GM19324 (cell line): ENCODE data around the gene HAX1.
"Not testable (repeated sequence)": the region's sequence is repeated elsewhere in the genome, so short reads cannot be mapped to it uniquely, and the experiment has no call there.

ENCODE experiments used
- ATAC-seq: cut with Tn5 transposase; IDR thresholded peaks from one replicate; pipeline ENCODE4 v1.9.1; 2021; ENCODE audit warnings: mild to moderate bottlenecking, moderate library complexity; ENCODE audit not compliant: unreplicated experiment, low FRiP score

Gene HAX1

DNA sequence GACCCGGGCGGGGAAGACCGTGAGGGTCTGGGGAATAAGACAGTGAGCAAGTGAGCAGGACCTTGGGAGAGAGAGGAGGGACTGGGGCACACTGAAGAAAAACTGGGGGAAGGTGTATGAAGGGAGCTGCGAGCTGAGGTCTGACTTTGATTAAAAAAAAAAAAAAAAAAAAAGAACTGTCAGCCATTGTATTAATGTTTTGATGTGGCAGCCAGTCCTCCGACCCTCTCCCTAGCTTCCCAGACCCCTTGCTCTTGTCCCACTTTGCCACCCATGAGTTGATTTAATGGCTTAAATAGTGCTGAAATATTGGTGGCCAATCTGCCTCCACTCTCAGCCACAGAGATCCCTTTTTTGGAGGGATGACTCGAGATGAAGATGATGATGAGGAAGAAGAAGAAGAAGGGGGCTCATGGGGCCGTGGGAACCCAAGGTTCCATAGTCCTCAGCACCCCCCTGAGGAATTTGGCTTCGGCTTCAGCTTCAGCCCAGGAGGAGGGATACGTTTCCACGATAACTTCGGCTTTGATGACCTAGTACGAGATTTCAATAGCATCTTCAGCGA, 652 bp downstream of the HAX1 start:
- no peak for ATAC-seq

DNA sequence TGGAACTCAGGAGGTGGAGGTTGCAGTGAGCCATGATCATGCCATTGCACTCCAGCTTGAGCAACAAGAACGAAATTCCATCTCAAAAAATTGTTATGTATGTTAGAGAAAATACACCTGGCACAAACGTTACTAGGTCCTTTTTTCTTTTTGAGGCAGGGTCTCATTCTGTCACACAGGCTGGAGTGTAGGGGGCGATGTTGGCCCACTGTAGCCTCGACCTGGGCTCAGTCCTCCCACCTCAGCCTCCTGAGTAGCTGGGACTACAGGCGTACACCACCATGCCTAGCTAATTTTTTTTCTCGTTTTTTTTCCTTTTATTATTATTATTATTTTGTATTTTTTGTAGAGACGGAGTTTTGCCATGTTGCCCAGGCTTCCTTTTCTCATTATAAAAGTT, 4.4 kb downstream of the HAX1 start:
- ATAC-seq = no peak

DNA sequence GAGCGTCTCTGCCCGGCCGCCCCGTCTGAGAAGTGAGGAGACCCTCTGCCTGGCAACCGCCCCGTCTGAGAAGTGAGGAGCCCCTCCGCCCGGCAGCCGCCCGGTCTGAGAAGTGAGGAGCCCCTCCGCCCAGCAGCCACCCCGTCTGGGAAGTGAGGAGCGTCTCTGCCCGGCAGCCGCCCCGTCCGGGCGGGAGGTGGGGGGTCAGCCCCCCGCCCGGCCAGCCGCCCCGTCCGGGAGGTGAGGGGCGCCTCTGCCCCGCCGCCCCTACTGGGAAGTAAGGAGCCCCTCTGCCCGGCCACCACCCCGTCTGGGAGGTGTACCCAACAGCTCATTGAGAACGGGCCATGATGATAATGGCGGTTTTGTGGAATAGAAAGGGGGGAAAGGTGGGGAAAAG, 15.2 kb downstream of the HAX1 start:
- ATAC-seq = not testable (repeated sequence)

DNA sequence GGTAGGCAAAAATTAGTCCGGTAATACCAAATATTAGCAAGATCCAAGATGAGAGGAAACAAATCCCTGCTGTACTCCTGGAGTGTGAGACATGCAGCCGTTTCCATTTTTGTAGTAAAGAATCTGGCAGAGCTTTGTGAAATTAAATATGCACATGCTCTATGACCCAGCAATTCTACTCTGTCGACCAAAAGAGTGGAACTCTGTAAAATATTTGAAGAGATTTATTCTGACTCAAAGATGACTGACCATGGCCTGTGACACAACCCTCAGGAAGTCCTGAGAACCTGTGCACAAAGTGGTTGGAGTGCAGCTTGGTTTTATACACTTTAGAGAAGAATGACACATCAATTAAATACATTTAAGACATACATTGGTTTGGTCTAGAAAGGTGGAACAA, 16.2 kb downstream of the HAX1 start:
- no peak for ATAC-seq

DNA sequence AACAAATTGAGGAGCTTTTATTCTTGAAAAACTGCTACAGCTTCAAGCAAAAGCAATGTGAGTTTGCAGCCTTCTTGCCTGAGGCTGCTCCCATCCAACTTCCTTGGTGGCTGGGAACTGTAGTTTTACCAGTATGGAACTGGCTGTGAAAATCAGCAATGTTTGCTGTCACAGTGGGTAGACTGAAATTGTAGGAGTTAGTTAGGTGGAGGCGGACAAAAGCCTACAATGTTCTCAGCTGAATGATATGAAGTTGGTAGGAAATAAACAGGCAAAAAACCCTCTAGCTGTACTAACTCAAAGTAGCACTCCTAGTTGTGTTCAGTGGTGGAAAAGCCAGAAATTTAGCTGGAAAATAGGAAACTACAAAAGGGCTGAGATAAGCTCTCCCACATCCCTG, 18.5 kb downstream of the HAX1 start:
- ATAC-seq = no peak

DNA sequence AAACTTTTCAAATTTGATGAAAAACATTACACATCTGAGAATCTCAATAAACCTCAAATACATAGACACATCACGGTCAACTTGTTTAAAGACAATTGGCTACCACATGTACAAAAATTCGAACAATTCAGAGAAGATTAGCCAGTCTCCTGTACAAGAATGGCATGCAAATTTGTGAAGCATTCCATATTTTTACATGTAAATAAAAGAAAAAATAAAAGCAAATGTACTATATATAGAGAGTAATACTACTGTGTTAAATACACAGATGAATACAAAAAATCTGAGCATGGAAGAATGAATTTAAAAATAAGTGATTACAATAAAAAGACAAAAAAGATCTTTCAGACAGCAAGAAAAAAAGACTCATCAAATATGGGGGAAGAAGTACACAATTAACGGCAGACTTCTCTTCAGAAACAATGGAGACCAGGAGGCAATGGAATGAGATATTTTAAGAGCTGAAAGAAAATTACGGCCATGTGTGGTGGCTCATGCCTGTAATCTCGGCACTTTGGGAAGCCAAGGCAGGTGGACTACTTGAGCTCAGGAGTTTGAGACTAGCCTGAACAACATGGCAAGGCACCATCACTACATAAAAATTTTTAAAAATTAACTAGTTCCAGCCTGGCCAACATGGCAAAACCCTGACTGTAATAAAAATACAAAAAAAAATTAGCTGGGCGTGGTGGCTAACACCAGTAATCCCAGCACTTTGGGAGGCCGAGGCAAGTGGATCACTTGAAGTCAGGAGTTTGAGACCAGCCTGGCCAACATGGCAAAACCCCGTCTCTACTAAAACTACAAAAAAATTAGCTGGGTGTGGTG, 23.2 kb downstream of the HAX1 start:
- no peak for ATAC-seq

DNA sequence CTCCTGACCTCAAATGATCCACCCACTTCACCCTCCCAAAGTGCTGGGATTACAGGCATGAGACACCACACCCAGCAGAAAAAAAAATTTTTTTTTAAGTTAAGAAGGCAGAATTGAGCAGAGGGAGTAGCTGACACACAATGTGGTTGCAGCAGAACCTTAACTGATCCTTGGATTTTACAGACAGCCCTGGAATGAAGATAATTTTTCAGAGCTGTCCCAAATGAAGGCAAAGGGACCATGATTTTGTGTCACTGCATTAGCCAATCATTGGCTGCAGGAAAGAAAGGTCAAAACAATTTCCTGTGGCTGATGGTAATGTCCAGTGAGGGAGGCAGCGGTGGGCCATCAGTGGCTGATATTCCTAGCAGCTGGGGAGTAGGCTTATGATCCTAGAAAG, 29.2 kb downstream of the HAX1 start:
- no peak for ATAC-seq

DNA sequence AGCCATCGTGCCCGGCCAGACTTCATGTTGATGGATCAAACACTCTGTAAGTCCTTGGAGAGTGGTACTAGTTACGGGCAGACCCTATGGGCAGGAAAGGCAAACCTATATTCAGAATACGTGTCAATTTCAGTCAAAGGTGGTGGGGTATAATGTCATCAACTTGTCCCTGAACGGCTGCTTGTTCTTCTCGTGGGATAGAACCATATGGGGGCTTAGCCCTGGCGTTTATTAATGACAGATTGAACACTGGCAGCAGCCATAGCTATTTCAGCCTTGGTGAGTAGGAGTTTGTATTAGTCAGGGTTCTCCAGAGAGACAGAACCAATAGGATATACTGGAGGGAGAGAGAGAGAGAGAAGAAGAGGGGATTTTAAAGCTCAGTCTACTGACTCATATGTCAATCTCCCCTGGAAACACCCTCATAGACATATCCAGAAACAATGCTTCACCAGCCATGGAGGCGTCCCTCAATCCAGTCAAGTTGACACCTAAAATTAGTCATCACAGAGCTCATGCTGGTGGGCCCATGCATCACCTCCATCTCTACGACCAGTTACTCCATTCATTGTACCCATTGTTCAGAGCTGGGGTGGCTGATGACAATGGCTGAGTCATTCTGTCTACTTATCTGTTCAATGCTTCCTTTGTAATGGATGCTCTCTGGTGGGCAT, 32.4 kb downstream of the HAX1 start:
- ATAC-seq = no peak

DNA sequence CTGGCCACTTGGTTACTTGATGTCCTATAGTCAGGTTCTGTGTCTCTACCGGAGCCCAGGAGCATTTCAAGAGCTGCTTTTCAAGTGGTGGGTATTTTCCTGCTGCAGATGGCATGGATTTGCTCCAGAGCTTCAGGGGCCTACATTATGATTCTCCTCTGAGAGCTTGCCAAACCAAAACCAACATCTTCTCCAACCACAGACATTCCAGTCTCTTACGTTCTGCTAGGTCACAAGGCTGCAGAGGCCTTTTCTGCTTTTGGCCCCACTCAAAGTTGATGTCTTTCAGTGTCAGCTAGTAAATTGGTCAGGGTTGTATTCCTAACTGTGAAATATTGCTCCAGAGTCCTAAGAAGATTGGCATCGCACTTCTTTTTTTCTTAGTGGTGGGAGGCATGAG, 33.7 kb downstream of the HAX1 start:
- no peak for ATAC-seq

DNA sequence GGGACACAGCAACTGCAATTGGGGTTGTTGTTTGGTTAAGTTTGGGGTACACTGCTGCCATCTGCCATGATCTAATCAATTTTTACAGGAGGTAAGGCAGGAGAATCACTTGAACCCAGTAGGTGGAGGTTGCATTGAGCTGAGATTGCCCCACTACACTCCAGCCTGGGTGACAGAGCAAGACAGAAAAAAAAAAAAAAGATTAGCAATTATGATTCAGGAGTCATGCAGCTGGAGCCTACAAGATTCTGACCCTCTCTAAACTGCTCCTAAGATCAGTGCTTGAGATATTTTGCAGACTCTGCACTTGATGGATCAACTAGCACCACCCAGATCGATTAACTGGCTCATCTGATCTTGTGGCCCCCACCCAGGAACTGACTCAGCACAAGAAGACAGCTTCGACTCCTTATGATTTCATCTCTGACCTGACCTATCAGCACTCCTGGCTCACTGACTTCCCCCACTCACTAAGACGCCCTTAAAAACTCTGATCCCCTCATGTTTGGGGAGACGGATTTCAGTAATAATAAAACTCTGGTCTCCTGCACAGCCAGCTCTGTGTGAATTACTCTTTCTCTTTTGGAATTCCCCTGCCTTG, 35.3 kb downstream of the HAX1 start:
- ATAC-seq = not testable (repeated sequence)

DNA sequence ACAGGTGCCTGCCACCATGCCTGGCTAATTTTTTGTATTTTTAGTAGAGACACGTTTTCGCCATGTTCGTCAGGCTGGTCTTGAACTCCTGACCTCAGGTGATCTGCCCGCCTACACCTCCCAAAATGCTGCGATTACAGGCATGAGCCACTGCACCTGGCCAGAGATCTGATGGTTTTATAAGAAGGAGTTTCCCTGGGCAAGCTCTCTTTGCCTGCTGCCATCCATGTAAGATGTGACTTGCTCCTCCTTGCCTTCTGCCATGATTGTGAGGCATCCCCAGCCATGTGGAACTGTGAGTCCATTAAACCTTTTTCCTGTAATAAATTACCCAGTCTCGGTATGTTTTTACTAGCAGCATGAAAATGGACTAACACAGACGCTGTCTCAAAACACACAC, 36.7 kb downstream of the HAX1 start:
- not testable (repeated sequence) for ATAC-seq

DNA sequence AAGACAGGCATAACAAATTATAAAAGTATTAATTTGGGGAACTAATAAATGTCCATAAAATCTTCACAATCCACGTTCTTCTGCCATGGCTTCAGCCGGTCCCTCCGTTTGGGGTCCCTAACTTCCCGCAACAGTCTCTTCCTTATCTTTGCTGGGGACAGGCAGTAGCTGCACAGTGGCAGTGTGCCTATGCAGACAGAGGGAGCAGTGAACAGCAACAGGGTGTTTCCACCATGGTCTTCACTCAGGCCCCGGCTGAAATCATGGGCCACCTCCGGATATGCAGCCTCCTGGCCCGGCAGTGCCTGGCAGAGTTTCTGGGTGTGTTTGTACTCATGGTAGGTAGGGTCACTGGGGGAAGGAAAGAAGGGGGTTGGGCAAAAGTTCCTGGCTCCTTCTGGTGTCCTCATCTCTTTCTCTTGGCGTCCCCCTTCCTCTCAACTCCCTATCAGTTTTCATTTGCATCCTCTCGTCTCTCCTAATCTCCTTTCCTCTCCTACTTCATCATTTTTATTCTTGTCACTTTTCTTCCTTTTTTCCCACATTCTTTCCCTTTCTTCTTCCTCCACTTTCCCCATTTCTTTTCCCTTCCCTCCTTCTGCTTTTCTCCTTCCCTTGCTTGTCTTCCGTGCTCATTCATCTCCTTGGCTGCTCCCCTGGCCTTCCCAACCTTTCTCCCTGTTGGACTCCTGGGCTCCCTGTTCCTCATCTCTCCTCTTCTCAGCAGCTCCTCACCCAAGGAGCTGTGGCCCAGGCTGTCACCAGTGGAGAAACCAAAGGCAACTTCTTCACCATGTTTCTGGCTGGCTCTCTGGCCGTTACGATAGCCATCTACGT, 40.0 kb downstream of the HAX1 start:
- not testable (repeated sequence) for ATAC-seq

DNA sequence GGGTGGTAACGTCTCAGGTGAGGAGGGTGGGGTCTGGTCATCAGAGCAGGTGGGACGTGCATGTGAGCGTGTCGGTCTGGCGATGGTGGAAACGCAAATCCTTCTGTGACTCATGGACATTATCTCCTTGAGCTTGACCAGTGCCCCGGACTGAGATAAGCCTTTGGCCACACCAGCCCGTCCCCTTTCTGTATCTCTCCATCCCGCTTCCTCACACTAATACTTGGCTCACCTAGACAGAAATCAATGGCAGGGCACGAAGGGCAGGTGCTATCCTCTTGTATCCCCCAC, 40.6 kb downstream of the HAX1 start:
- no peak for ATAC-seq

DNA sequence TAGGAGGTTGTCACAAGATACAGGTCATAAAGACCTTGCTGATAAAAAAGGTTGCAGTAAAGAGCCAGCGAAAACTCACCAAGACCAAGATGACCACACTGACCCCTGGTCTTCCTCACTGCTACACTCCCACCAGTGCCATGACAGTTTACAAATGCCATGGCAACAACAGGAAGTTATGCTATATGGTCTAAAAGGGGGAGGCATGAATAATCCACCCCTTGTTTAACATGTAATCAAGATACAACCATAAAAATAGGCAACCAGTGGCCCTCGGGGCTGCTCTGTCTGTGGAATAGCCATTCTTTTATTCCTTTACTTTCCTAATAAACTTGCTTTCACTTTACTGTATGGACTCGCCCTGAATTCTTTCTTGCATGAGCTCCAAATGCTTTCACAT, 41.8 kb downstream of the HAX1 start:
- ATAC-seq = not testable (repeated sequence)

DNA sequence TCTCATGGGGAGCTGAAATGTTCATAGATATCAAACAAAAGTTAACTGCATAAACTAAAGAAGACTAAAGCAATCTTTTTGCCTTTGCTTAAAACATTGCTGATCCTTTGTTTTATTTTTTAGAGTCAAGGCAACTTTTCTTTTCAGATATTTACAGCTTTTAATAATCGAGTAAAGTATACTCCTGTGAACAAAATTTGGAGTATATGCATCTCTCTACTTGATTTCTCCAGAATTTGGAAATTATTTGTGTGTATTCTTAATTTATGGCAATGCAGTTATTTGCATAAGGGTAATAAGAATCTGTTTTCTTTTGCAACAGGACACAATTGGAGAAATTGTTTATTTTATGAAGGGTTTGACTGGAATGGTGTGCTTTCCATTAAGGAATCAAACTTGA, 44.3 kb downstream of the HAX1 start:
- no peak for ATAC-seq

DNA sequence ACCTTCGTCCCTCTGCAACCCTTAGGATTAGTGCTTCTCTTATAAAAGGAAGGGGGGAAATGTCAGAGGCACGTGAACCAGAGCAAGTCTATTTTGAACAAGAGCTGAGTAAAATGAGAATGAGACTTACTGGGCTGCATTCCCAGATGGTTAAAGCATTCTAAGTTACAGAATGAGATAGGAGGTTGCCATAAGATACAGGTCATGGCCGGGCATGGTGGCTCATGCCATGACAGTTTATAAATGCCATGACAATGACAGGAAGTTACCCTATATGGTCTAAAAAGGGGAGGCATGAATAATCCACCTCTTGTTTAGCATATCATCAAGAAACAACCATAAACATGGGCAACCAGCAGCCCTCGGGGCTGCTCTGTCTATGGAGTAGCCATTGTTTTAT, 46.0 kb downstream of the HAX1 start:
- no peak for ATAC-seq

DNA sequence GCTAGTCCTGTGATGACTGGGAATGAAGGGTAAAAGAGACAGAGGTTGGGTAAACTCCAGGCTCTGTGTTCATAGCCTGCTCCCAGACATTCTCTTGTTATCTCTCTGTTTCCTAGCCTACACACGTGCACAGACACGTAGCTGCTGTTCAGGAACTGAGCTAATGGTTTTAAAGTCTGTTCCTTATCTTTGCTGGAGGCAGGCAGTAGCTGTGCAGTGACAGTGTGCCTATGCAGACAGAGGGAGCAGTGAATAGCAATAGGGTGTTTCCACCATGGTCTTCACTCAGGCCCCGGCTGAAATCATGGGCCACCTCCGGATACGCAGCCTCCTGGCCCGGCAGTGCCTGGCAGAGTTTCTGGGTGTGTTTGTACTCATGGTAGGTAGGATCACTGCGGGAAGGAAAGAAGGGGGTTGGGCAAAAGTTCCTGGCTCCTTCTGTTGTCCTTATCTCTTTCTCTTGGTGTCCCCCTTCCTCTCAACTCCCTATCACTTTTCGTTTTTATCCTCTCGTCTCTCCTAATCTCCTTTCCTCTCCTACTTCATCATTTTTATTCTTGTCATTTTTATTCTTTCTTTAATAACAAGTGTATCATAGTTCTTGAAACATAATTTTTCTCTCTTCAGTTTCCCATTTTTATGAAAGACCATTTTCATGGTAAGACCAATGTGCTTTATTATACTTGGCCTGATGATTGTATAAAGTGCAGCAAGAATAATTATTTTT, 48.6 kb downstream of the HAX1 start, which contains the start of gene AQP10:
TSS of gene AQP10 (plus strand) at position 212 of the 727 bp plus-strand sequence. CDS start at position 275, 63 bp downstream.
- ATAC-seq = no peak

DNA sequence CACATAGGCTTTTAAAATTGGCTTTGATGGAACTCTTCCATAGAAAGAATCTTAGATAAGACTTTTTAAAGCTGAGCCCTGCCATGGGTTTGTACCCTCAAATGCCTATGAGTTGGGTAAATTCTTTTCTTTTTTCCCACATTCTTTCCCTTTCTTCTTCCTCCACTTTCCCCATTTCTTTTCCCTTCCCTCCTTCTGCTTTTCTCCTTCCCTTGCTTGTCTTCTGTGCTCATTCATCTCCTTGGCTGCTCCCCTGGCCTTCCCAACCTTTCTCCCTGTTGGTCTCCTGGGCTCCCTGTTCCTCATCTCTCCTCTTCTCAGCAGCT, 49.1 kb downstream of the HAX1 start:
- ATAC-seq = not testable (repeated sequence)

DNA sequence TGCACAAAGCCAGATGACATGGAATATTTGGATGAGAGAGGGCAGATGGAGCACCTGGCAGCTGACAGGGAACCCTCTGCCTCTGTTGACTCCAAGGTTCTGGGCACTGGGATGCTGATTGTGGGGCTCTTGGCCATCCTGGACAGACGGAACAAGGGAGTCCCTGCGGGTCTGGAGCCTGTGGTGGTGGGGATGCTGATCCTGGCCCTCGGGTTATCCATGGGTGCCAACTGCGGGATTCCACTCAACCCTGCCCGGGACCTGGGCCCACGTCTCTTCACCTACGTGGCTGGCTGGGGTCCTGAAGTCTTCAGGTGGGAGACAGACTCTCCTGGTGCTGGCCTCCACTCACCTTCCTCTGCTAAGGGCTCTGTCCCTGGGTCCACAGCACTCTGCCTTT, 51.1 kb downstream of the HAX1 start:
- no peak for ATAC-seq

DNA sequence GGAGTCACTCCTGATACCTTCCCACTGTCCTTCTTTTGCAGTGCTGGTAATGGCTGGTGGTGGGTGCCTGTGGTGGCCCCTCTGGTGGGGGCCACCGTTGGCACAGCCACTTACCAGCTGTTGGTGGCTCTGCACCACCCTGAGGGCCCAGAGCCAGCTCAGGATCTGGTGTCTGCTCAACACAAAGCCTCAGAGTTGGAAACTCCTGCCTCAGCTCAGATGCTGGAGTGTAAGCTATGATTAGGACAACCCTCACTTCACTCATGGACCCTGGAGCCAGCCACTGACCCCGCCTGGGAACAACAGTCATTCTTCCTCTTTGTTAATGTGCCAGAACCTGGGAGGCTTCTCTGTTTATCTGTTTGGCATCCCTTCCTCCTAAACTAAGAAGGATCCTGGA, 51.8 kb downstream of the HAX1 start:
- ATAC-seq = no peak
